Testis (tissue), 2 donors: ENCODE measurements around the gene KCNIP3.

Experiments used
- CTCF ChIP-seq, 3 experiments: fragments of 450-650 bp in 2 of 3; fragments of 200-600 bp in 1 of 3; sonication (generic) in 1 of 3; IDR thresholded peaks; one replicate each; pipeline ENCODE4 v1.5.1; 2016 to 2019; ENCODE audit warnings: antibody characterized with exemption in 3 of 3, mild to moderate bottlenecking in 2 of 3, moderate library complexity in 1 of 3
- POLR2A ChIP-seq: fragments of 450-650 bp; IDR thresholded peaks from one replicate; pipeline ENCODE4 v1.6.1; 2017; ENCODE audit warnings: antibody characterized with exemption, mild to moderate bottlenecking, moderate library complexity

- no peak for TF ChIP-seq CTCF (IDR thresholded peaks at IDR 0.05)
- no peak for TF ChIP-seq POLR2A
Observed at GRCh38 chr2:95298486-95299111, 1.5 kb downstream of the KCNIP3 start.
